MV-4-11 (cell line): ENCODE data around the gene PRKACA.
A peak's percentile ranks its signal among the peaks of the same experiment; 100 is the strongest.

Experiments used
- DNase-seq: peaks from one replicate; lab custom pipeline; 2025; lab: John Stamatoyannopoulos, UW

PRKACA gene

GRCh38 chr19:14093117-14093823 is 24.3 kb downstream of the PRKACA start:
- DNase-seq, result no peak

DNA sequence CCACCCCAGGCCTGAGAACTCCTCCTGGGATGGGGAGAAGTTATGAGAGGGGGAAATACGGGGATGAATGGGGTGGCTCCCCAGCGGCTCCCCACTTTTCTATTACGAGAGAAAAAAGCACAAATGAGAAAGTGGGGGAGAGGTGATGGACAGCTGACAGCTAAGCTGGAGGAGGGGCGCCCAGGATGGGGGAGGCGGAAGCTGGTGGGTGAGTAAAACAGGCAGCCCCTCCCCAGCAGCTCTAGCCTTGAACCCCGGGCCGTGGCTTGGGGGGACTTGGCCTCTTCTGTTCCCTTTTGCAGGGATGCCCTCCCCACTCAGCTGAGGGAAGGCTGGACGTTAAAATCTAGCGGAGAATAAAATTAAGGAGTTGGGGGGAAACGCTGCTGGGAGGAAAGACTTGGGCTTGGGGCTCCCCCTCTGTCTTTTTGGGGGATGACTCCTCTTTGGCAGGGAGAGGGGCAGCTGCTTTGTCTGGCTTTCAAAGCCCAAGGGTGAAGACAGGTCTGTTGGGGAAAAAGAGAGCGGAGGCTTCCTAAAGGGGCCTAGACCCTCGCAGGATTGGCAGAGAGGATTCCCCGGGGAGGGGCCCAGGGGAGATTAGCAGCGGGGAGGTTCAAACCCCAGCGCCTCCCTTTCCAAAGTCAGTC is 25.6 kb downstream of the PRKACA start:
- no peak for DNase-seq

GRCh38 chr19:14091081-14091812 is 26.3 kb downstream of the PRKACA start:
- peak; percentile 75 for DNase-seq

DNA sequence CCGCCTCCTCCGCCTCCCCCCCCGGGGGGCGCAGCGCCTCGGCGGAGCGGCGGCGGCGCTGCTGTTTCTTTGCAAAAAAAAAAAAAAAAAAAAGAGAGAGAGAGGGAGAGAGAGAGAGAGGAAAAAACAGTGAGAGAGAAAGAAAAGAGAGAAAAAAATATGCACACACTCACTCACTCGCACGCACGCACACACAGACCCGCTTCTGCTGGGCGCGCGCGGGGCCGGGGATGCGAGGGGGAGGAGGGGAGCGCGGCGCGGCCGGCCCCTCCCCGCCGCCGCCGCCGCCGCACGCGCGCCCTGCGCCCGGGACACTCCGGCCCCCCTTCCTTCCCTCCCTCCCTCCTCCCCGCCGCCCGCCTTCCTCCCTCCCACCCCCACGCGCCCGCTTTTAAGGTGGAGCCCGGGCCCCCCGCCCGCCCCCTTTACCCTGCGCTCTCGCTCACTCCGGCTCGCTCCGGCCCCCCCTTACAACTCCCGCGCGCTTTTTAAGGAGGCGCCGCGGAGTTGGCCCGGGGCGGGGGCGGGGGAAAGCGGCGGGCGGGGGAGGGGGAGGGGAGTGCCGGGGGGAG is 27.0 kb downstream of the PRKACA start, which contains the start of gene SAMD1:
Gene SAMD1 (minus strand): TSS at position 243 of the 572 bp plus-strand sequence.
- no peak for DNase-seq

GRCh38 chr19:14089662-14090508 is 27.7 kb downstream of the PRKACA start:
- peak; percentile 31 for DNase-seq

DNA sequence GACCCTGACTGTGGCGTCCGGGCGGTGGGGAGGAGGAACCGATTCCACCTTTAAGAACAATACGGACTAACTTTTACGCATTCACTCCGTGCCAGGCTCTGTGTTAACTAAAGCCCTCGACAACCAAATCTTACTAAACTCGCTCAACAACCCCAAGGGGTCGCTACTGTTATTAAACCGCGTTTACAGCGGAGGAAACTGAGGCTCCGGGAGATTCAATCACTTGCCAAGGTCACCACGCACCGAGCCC is 28.2 kb downstream of the PRKACA start:
- DNase-seq, result peak; percentile 69

DNA sequence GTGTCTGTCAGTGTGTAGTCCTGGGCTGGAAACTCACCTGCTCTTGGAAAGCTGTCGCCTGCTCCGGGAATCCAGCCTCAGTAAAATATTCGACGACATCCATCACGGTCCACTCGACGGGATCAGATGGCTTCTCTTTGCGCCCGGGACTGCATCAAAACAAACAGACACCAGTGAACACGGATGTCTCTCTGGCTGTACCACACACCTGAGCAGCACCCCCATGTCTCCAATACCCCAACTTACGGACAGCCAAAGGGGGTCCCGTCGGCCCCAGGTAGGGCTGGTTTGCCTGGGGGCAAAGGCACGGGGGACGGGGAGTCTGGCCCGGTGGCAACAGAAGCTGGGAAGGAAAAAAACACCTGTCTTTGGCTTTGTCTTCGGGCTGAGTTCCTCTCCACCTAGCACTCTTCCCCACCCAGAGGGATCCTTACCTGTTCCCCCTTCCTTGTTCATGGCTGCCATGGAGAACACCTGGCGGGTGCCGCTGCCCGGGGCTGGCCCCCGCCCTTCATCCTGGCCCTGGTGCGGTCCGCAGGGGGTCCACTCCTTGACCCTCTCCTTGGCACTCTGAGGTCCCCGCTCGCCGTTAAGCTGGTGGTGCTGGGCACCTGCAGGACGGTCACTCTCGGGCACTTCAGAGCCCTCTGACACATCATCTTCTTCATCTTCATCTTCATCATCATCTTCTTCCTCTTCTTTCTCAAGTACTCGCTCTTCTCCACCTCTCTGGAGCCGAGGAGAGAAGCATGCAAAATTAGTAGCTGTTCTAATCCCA is 28.7 kb downstream of the PRKACA start:
- no peak for DNase-seq

DNA sequence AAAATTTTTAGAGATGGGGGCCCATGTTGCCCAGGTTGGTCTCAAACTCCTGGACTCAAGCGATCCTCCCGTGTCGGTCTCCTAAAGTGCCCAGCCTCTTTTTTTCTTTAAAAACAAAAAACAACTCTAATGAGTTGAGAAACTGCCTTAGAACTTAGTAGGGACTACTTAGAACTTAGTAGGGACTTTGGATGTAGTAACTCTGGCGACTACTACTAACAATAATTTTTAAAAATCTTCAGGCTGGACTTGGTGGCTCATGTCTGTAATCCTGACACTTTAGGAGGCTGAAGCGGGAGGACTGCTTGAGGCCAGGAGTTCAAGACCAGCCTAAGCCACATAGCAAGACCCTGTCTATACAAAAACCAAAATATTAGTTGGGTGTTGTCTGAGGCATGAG is 31.5 kb downstream of the PRKACA start:
- no peak for DNase-seq

DNA sequence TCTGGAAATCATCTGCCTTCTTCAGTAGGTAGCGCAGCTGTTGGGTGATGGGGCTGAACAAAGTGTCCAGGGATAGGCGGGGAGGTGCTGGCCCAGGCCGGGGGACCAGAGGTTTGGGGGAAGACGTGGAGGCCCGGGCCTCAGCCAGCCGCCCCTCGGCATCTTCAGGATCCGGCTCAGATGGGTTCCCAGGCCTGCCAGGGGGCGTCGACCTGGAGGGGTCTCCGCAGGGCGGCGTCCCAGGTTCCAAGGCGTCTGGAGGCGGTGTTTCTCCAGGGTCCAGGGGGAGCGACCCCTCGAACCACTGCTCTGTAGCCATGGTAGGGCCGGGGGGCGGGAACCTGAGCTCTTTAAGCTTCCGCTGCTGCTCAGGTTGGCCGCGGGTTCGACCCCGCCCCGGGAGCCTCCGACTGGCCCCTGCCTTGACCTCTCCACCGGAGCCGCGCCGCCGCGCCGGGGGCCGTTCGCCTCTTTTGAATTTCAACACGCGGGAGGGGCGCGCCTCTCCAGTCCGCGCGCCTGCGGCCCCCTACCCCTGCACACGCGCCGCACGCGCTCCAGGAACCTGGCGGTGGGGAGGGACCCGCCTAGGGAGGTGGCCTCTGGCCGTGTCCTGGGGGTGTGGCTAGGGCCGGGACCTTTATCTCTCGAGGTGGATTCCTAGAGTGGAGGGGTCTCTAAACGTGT is 32.1 kb downstream of the PRKACA start, which contains the start of gene C19orf67:
Gene C19orf67 (minus strand): TSS at position 475 of the 687 bp plus-strand sequence. CDS start 156 bp downstream, at position 319.
- no peak for DNase-seq

GRCh38 chr19:14082675-14082960 is 34.9 kb downstream of the PRKACA start:
- no peak for DNase-seq

DNA sequence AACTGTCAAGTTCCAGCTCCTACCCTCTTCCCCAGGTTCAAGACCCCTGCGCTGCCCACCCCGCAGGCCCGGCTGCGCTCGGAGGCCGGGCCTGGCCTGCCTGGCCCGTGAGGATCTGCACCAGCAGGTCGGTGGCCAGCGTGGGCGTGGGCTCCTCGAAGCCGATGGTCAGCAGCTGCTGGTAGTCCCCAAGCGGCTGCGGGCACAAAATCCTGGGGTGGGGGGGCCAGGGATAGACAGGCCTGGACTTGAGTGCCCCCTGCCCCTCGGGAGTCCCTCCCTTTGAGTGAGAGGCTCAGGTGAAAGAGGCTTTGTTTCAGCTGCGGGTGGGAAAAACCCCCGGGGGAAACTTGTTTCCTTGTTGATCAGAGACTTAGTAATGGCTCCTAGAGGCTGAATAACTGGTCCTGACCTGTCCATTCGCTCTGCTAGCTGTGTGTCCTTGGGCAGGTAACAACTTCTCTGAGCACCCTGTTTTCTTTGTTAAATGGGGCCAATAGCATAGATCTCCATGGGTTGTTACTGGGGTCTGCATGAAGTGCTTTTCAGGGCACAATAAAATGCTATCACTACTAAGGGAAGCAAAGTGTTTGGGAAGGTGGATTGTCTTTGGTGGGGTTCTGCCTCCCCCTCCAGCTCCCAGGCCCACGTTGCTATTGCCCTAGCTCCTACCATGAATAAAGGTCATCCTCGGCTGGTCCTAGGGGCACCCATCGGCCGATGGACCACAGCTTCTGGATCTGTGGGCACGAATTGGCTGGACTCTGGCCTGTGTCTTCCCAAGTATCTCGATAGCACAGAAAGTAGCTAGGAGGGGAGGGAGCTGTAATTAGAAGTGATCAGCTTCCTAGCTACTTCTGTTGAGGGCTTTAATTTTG is 35.5 kb downstream of the PRKACA start:
- DNase-seq, result no peak

GRCh38 chr19:14080887-14081796 is 36.4 kb downstream of the PRKACA start:
- DNase-seq, result peak; percentile 100

- DNase-seq, result peak; percentile 61
Measured at GRCh38 chr19:14078411-14078810, 39.2 kb downstream of the PRKACA start.

GRCh38 chr19:14073925-14074838 is 43.4 kb downstream of the PRKACA start:
- no peak for DNase-seq

DNA sequence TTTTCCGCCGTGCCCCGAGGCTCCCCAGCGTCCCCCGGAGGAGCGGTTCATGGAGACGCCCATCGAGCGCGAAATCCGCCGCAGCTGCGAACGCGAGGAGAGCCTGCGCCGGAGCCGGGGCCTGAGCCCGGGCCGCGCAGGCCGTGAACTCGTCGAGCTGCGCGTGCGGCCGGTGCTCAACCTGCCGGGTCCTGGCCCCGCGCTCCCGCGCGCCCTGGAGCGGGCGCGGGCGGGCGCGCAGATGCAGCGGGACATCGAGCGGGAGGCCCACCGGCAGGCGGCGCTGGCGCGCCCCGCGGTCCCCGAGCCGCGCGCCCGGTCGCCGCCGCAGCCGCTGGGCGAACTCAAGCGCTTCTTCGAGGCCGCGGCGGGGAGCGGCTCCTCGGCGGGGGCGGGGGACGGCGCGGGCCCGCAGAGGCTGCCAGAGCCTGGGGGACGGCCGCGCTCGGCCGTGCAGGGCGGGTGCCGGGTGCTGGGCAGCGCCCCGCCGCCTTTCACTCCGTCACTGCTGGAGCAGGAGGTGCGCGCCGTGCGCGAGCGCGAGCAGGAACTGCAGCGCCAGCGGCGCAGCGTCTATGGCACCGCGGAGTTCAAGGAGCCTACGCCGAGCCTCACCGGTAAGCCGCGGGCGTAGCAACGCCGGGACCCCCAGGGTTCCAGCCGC is 44.2 kb downstream of the PRKACA start:
- DNase-seq, result peak; percentile 58

DNA sequence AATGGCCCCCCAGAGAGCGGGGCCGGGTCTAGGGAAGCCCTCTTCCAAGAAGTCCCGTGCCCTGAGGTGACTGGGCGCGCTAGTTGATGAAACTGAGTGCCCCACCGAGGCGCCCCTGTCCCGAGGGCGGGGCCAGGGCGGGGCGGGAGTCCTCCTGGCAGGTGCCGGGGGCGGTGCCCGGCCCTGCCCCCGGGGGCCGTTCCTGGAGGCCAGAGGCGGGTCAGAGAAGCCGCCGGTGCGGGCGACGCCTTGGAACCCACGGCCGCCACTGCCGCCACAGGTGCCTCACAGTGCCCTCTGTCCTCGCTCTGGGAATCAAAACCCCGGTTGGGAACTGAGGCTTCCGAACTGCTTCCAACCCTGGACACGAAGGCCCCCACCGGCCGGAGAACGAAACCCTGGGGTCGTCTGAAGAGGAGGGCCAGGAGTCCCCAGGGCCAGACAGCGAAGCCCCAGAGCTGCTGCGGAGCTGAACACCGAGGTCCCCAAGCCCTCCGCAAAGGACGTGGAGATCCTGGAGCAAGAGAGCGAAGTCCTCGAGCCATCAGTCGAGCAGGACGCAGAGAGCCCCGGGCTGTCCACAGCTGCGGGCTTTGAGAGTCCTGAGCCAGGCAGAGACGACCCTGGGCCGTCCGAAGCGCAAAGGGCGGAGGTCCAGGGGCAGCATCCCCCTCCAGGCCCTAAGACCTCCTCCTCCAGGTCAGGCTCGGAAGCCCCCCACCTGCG is 44.9 kb downstream of the PRKACA start, which contains the start of gene MISP3:
Gene MISP3 (plus strand): TSS at position 252 of the 726 bp plus-strand sequence. CDS start 524 bp downstream, outside the sequence.
- no peak for DNase-seq
